ENCODE data around the gene ST6GALNAC1.

ST6GALNAC1 gene

GRCh38 chr17:76586741-76587487 is 56.6 kb downstream of the ST6GALNAC1 start:
- TF ChIP-seq, protein P1, sequence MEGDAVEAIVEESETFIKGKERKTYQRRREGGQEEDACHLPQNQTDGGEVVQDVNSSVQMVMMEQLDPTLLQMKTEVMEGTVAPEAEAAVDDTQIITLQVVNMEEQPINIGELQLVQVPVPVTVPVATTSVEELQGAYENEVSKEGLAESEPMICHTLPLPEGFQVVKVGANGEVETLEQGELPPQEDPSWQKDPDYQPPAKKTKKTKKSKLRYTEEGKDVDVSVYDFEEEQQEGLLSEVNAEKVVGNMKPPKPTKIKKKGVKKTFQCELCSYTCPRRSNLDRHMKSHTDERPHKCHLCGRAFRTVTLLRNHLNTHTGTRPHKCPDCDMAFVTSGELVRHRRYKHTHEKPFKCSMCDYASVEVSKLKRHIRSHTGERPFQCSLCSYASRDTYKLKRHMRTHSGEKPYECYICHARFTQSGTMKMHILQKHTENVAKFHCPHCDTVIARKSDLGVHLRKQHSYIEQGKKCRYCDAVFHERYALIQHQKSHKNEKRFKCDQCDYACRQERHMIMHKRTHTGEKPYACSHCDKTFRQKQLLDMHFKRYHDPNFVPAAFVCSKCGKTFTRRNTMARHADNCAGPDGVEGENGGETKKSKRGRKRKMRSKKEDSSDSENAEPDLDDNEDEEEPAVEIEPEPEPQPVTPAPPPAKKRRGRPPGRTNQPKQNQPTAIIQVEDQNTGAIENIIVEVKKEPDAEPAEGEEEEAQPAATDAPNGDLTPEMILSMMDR (conservative IDR thresholded peaks at IDR 0.05; ENCODE audit: low read length), result no peak
- no peak for DNase-seq (ENCODE audit: low read depth)
- no peak overlapping the region for H3K4me3 ChIP-seq (ENCODE audit: low read length)

GRCh38 chr17:76585649-76586593 is 57.6 kb downstream of the ST6GALNAC1 start, which contains the start of gene ST6GALNAC2:
TSS of gene ST6GALNAC2 (minus strand) at chr17:76585860. CDS start at chr17:76585808, 52 bp downstream.
- DNase-seq (ENCODE audit: low read depth), result peak; percentile 29
- TF ChIP-seq, protein P1 (conservative IDR thresholded peaks at IDR 0.05; ENCODE audit: low read length), result 0 out of 2 replicates have a peak, but pooled peaks have one; percentile 13
- peak within 1 kb of the TSS; percentile 53 for H3K4me3 ChIP-seq (ENCODE audit: low read length)

GRCh38 chr17:76585033-76585648 is 58.4 kb downstream of the ST6GALNAC1 start:
- peak overlapping the region; percentile 53 for H3K4me3 ChIP-seq (ENCODE audit: low read length)
- TF ChIP-seq, protein P1 (conservative IDR thresholded peaks at IDR 0.05; ENCODE audit: low read length), result no peak
- no peak for DNase-seq (ENCODE audit: low read depth)

DNA sequence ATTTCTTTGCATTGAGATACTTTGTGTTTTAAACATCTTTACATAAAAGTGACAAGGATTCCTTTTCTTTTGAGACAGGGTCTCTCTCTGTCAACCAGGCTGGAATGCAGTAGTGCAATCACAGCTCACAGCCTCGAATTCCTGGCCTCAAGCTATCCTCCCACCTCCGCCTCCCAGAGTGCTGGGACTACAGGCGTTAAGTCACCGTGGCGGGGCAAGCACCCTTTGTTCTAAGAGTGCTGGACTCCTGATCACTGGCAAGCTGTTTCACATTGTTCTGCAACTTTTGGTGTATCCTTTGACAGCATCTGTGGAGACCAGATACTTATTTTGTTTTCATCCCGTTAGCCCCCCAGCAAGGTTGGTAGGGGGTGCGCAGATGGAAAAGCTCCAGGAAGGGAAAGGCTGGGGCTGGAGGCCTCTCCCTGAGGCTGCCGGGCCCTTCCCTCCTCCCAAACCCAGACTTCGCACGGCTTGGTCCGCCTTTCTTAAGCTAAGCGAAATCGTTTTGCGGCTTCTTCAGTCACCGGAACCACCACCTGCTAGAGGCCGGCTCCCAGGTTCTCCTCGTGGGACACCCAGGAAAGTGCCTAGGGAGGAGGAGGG is 59.0 kb downstream of the ST6GALNAC1 start:
- TF ChIP-seq, protein P1 (conservative IDR thresholded peaks at IDR 0.05; ENCODE audit: low read length), result no peak
- H3K4me3 ChIP-seq (ENCODE audit: low read length), result peak overlapping the region; percentile 53
- DNase-seq (ENCODE audit: low read depth), result no peak

DNA sequence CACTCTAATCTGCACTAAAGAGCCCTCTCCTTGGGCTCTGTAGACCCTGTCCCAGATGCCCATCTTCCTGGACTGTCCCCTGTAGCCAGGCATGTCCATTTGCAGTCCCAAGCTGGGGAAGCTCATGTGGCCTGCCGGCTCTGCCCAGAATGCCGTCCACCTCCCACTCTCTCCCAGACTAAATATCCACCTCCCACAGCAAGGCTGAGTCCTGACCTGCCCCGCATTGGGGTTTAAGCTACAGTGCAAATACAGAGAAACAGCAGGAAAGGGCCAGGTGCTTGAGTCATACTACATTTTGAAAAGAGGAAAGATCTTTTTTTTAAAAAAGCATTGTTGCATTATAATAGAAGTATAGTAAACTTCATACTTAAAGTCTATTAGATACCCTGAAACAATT is 60.9 kb downstream of the ST6GALNAC1 start:
- TF ChIP-seq, protein P1 (conservative IDR thresholded peaks at IDR 0.05; ENCODE audit: low read length), result no peak
- DNase-seq (ENCODE audit: low read depth), result no peak
- H3K4me3 ChIP-seq (ENCODE audit: low read length), result no peak overlapping the region

GRCh38 chr17:76581515-76581914 is 62.0 kb downstream of the ST6GALNAC1 start:
- no peak overlapping the region for H3K4me3 ChIP-seq (ENCODE audit: low read length)
- TF ChIP-seq, protein P1 (conservative IDR thresholded peaks at IDR 0.05; ENCODE audit: low read length), result no peak
- no peak for DNase-seq (ENCODE audit: low read depth)

Measured in AG10803 (cell line).